IMR-90 (cell line): ENCODE results near the gene PNKD. TPM values are rescaled to one million over a fixed set of nuclear protein-coding genes. Genes with fewer than 3 reads are reported as not detected.

ENCODE experiments used
- ATAC-seq: fragments of 200-7000 bp; cut with Tn5 transposase; 2 replicates; pipeline ENCODE4 v1.9.1; 2020; ENCODE audit warnings: low read depth, mild to moderate bottlenecking, moderate library complexity
- BruUV-seq: library from RNA; stranded (reverse); fragments of 400-500 nt; replicated peaks from 2 replicates; lab custom pipeline; 2021; lab: Mats Ljungman, UMichigan
- CTCF ChIA-PET: fragments of 300-600 bp; formaldehyde crosslinking; extraction: SDS; loops from one replicate; lab custom pipeline; 2021; ENCODE audit warnings: antibody characterized with exemption; lab: Yijun Ruan, JAX
- POLR2A ChIA-PET: fragments of 300-600 bp; sonication (Branson Sonifier 250); formaldehyde crosslinking; loops from one replicate; lab custom pipeline; 2022; ENCODE audit warnings: antibody characterized with exemption; ENCODE audit not compliant: unreplicated experiment; lab: Charles Lee
- DNase-seq: peaks from one replicate; pipeline ENCODE4 v3.0.0; 2013
- H2AFZ ChIP-seq: replicated peaks from 2 replicates; pipeline ENCODE3; 2013; ENCODE audit warnings: low read length, mild to moderate bottlenecking; ENCODE audit not compliant: poor library complexity
- H2AK5ac ChIP-seq: 2 replicates; pipeline ENCODE4 v1.6.1; 2013; ENCODE audit warnings: low read depth, low read length, inconsistent platforms
- H2AK9ac ChIP-seq: replicated peaks from 2 replicates; pipeline ENCODE3; 2013; ENCODE audit warnings: mild to moderate bottlenecking, low read depth, low read length, moderate library complexity; ENCODE audit not compliant: poor library complexity
- H2BK120ac ChIP-seq: 2 replicates; pipeline ENCODE4 v1.6.1; 2013; ENCODE audit warnings: low read depth, low read length, inconsistent platforms
- H2BK15ac ChIP-seq: 3 replicates; pipeline ENCODE4 v1.6.1; 2013; ENCODE audit warnings: low read depth, low read length, inconsistent platforms
- H2BK20ac ChIP-seq: 2 replicates; pipeline ENCODE4 v1.6.1; 2013; ENCODE audit warnings: low read depth, mild to moderate bottlenecking, inconsistent platforms, low read length, moderate library complexity
- H2BK5ac ChIP-seq: 2 replicates; pipeline ENCODE4 v1.6.1; 2013; ENCODE audit warnings: mild to moderate bottlenecking, low read depth, low read length, inconsistent platforms; ENCODE audit not compliant: poor library complexity, severe bottlenecking
- H3K14ac ChIP-seq: replicated peaks from 2 replicates; pipeline ENCODE4 v1.6.1; 2013; ENCODE audit warnings: low read depth, low read length, inconsistent platforms
- H3K18ac ChIP-seq: 2 replicates; pipeline ENCODE4 v1.6.1; 2013; ENCODE audit warnings: low read depth, low read length, control low read depth
- H3K23ac ChIP-seq: 2 replicates; pipeline ENCODE4 v1.6.1; 2013; ENCODE audit warnings: low read depth, low read length, inconsistent platforms
- H3K27ac ChIP-seq: 2 replicates; pipeline ENCODE4 v1.5.1; 2013; ENCODE audit warnings: mild to moderate bottlenecking, control low read depth, low read length; ENCODE audit not compliant: insufficient read depth
- H3K27me3 ChIP-seq: 2 replicates; pipeline ENCODE4 v1.6.1; 2013; ENCODE audit warnings: low read length; ENCODE audit not compliant: control insufficient read depth, insufficient read depth
- H3K36me3 ChIP-seq: 2 replicates; pipeline ENCODE4 v1.6.1; 2013; ENCODE audit warnings: low read length, mixed read lengths; ENCODE audit not compliant: control insufficient read depth, insufficient read depth
- H3K4ac ChIP-seq: 2 replicates; pipeline ENCODE4 v1.6.1; 2013; ENCODE audit warnings: low read depth, low read length, inconsistent platforms
- H3K4me1 ChIP-seq: 2 replicates; pipeline ENCODE4 v1.6.1; 2013; ENCODE audit warnings: low read length, mixed read lengths; ENCODE audit not compliant: control insufficient read depth, insufficient read depth
- H3K4me2 ChIP-seq: 2 replicates; pipeline ENCODE4 v1.6.1; 2013; ENCODE audit warnings: low read depth, mild to moderate bottlenecking, control low read depth, low read length, moderate library complexity
- H3K4me3 ChIP-seq: 2 replicates; pipeline ENCODE4 v1.5.1; 2013; ENCODE audit warnings: low read depth, mild to moderate bottlenecking, control low read depth, low read length, moderate library complexity; ENCODE audit not compliant: insufficient read depth
- H3K56ac ChIP-seq: 2 replicates; pipeline ENCODE4 v1.6.1; 2013; ENCODE audit warnings: low read length, inconsistent platforms; ENCODE audit not compliant: insufficient read depth; ENCODE audit errors: extremely low read depth
- H3K79me1 ChIP-seq, 2 experiments: 2 replicates each; pipeline ENCODE4 v1.6.1; 2013; ENCODE audit warnings: low read length in 2 of 2, inconsistent platforms in 1 of 2, low read depth in 1 of 2
- H3K9ac ChIP-seq: 2 replicates; pipeline ENCODE4 v1.6.1; 2013; ENCODE audit warnings: low read depth, low read length, control low read depth
- H3K9me1 ChIP-seq: 2 replicates; pipeline ENCODE4 v1.6.1; 2013; ENCODE audit warnings: low read length, inconsistent platforms; ENCODE audit not compliant: insufficient read depth
- H3K9me3 ChIP-seq: 2 replicates; pipeline ENCODE4 v1.6.1; 2013; ENCODE audit warnings: low read length; ENCODE audit not compliant: control insufficient read depth, insufficient read depth
- H4K20me1 ChIP-seq: 2 replicates; pipeline ENCODE4 v1.6.1; 2013; ENCODE audit warnings: low read length, inconsistent platforms; ENCODE audit not compliant: insufficient read depth
- H4K5ac ChIP-seq: 2 replicates; pipeline ENCODE4 v1.6.1; 2013; ENCODE audit warnings: mild to moderate bottlenecking, low read depth, low read length, control low read depth
- H4K8ac ChIP-seq, 2 experiments: 2 replicates each; pipeline ENCODE4 v1.6.1; 2013; ENCODE audit warnings: low read depth in 2 of 2, low read length in 2 of 2, control low read depth in 1 of 2, inconsistent platforms in 1 of 2
- H4K91ac ChIP-seq: 2 replicates; pipeline ENCODE4 v1.6.1; 2013; ENCODE audit warnings: low read depth, low read length, inconsistent platforms; ENCODE audit not compliant: insufficient read depth
- FOS ChIP-seq: fragments of 150-350 bp; IDR thresholded peaks from 2 replicates; pipeline ENCODE4 v1.6.1; 2016; ENCODE audit warnings: low read depth, low read length
- WGBS, 2 experiments: methylation state at CpG; one replicate each; pipeline versions ENCODE4 v1.1.5 to v1.1.7; 2013; ENCODE audit warnings: missing lambda C conversion rate in 2 of 2; ENCODE audit not compliant: insufficient read length in 1 of 2; ENCODE audit errors: extremely low coverage in 2 of 2; 5-methylcytosine and 5-hydroxymethylcytosine counted together
- dilution Hi-C: fragments of 300-500 bp; cut with HindIII; formaldehyde crosslinking; loops from one replicate; pipeline ENCODE4 v1.14.3; 2018; ENCODE audit warnings: low sequenced_read_pairs; ENCODE audit not compliant: unreplicated experiment
- in situ Hi-C: fragments of 300-500 bp; cut with MboI; formaldehyde crosslinking; loops from 3 replicates; pipeline ENCODE4 v1.14.3; 2019; ENCODE audit warnings: low sequenced_read_pairs, inconsistent platforms, mixed read lengths
- intact Hi-C: fragments of 100-400 bp; cut with micrococcal nuclease; formaldehyde crosslinking; loops from 2 replicates; pipeline ENCODE4 v1.10.0; 2022
- polyA plus RNA-seq, 3 experiments: library from polyadenylated mRNA; depleted of rRNA; stranded (reverse); fragments of >200 nt; gene quantifications; 2 replicates each; pipeline ENCODE4 v1.2.3, GENCODE V29; 2012; ENCODE audit warnings: low replicate concordance in 1 of 3
- total RNA-seq: library from RNA; depleted of rRNA; stranded (reverse); fragments of >200 nt; gene quantifications from 2 replicates; pipeline ENCODE4 v1.2.3, GENCODE V29; 2012
- TF ChIP-seq, protein P1 (sequence below): fragments of 150-350 bp; IDR thresholded peaks from 2 replicates; pipeline ENCODE4 v1.6.1; 2017; ENCODE audit warnings: mild to moderate bottlenecking, antibody characterized with exemption, low read length, low read depth

PNKD gene
- total and polyA plus RNA-seq, 2 of the 4 experiments (the other 2 are of a cell fraction) = 19.2 to 68.5 TPM

DNA sequence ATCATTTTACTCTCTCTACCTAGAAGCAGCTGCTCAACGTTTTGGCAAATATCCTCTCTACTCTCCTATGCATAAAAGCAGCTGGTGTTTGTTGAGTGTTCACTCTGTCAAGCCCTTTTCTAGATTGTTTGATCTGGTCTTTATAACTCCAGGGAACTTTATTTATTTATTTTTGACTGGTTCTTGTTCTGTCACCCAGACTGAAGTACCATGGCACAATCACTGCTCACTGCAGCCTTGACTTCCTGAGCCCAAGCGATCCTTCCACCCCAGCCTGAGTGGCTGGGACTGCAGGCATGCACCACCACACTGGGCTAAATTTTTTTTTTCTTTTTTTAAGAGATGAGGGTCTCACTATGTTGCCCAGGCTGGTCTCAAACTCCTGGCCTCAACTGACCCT lies 99.0 kb downstream of the PNKD start:
- Histone ChIP-seq H4K20me1 (no peaks in the 10 kb centered on the region), H3K18ac (no peak overlapping the region), H3K9me1 (no peaks in the 10 kb centered on the region), H3K9ac (no peak overlapping the region), H2AK9ac (no peak overlapping the region), H3K36me3 (no peaks in the 10 kb centered on the region), H4K8ac (no peak overlapping the region; a peak in 1 of 4 replicates), H4K91ac (no peak overlapping the region), H2AK5ac (no peak overlapping the region), H3K4me2 (no peak overlapping the region), H2BK15ac (no peak overlapping the region), H2BK120ac (no peak overlapping the region), H3K56ac (no peak overlapping the region), H3K4ac (no peak overlapping the region), H3K27ac (no peak overlapping the region), H3K23ac (no peak overlapping the region), H3K79me1 (no peaks in the 10 kb centered on the region), H3K14ac (no peak overlapping the region), H3K9me3 (peaks cover 7% of the 10 kb centered on the region), H3K4me3 (no peak overlapping the region), H3K27me3 (peaks cover 2% of the 10 kb centered on the region; the same call in 1 of the 2 replicates), H2BK20ac (no peak overlapping the region), H3K4me1 (peaks cover 5% of the 10 kb centered on the region), H4K5ac (no peak overlapping the region), H2AFZ (no peak overlapping the region), H2BK5ac (no peak overlapping the region)
- ChIA-PET CTCF (no interaction called here), POLR2A (interaction anchor here (0.6 kb wide), 2 partner anchors 20 to 71 kb away, joined by 3 read pairs; no protein-coding TSS in a partner anchor)
- DNase-seq (no peak), ATAC-seq (no peak)
- TF ChIP-seq, protein P1, sequence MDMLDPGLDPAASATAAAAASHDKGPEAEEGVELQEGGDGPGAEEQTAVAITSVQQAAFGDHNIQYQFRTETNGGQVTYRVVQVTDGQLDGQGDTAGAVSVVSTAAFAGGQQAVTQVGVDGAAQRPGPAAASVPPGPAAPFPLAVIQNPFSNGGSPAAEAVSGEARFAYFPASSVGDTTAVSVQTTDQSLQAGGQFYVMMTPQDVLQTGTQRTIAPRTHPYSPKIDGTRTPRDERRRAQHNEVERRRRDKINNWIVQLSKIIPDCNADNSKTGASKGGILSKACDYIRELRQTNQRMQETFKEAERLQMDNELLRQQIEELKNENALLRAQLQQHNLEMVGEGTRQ = no peak
- no peak for TF ChIP-seq FOS
- WGBS, 2 experiments = no CpG with 5 or more reads among the region's 2 CpGs
- intact Hi-C loops (no loop called here), in situ Hi-C loops (no loop called here), dilution Hi-C loops (no loop called here)
- no TSS peak for BruUV-seq
